ENCODE measurements around the gene LCK. TPM values are rescaled to one million over a fixed set of nuclear protein-coding genes. Genes with fewer than 3 reads are reported as not detected.

The LCK gene
- total and polyA plus RNA-seq, 10 of the 15 experiments (the other 5 are each of a cell fraction or from before 2014, with no cell fraction given) = 31.5 to 173 (median 119) TPM

DNA sequence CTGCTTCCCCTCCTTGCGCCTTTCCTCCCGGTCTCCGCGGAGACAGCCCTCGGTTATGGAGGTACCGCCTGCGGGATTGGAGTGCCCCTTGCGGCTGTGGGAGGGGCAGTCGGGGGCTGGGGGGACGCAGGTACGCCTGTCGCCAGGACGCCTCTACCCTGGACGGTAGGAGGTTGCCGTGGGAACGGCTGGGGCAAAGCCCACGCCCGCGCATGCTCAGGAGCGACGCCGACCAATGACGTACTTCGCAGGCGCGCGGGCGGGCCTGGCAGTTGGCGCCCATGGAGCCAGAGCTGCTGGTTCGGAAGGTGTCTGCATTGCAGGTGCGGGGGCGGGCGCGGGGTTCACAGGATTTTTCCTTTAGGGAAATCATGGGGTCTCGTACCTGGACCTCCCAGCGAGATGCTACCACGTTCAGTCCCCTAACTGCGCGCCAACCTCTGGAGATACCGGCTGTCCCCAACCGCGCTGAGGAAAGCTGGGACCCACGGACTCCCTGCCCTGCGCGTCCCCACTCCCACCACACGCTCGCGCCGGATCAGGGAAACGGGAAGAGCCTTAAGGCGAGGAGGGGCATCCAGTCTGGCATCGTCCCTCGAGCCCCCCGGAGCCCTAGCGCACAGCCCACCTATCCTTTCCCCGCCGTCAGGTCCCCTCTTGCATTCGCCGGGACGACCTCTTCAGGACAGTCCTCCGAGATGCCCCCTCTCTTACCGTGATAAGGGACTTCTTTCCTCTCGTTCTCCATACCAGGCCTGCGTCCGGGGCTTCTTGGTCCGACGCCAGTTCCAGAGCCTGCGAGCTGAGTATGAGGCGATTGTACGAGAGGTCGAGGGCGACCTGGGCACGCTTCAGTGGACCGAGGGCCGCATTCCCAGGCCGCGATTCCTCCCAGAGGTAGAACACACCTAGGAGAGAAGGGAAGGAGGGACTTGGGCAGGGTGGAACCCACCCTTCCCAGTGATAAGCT lies 45.4 kb upstream of the LCK start, which contains the start of gene IQCC:
IQCC (plus strand) TSS at position 271 of the 970 bp plus-strand sequence; CDS start at position 282, 11 bp downstream.
- 4% methylated on average over 64 of the region's 77 CpGs for WGBS (ENCODE audit: insufficient coverage, insufficient replicate concordance, low lambda C conversion rate, missing lambda C conversion rate)
- in situ Hi-C loops (cut with MboI) (no loop called here), intact Hi-C loops (cut with micrococcal nuclease; ENCODE audit: unreplicated experiment) (no loop called here)
- POLR2A ChIA-PET = interaction anchor here (0.8 to 1.3 kb wide), 3 partner anchors 44 to 133 kb away, joined by 3 to 6 read pairs (median 4); partner anchors contain the start of genes HDAC1 and TMEM39B
- RAD21 ChIA-PET (ENCODE audit: unreplicated experiment) = interaction anchor here (0.5 to 2.7 kb wide), 5 partner anchors 8 to 132 kb away, joined by 3 to 8 read pairs (median 3); partner anchors contain the start of gene TMEM39B
- H2AFZ ChIP-seq (ENCODE audit: control insufficient read depth, low read depth, low read length) = peak within 1 kb of the TSS; percentile 89
- CTCF ChIA-PET = interaction anchor here (0.8 to 3.0 kb wide), 3 partner anchors 10 to 748 kb away, joined by 3 to 23 read pairs (median 5); no protein-coding TSS in a partner anchor
- H3K4me3 ChIP-seq = peak within 1 kb of the TSS; percentile 80
- H3K79me2 ChIP-seq (ENCODE audit: control insufficient read depth, insufficient read depth, low read length) = peaks cover 21% of the 10 kb centered on the region
- H3K9ac ChIP-seq (ENCODE audit: control insufficient read depth, insufficient read depth, low read length) = peak within 1 kb of the TSS; percentile 75
- H3K36me3 ChIP-seq (ENCODE audit: control insufficient read depth in 2 of 2, insufficient read depth in 2 of 2, low read length in 1 of 2) = peaks cover 0 to 1% of the 10 kb centered on the region in 2 experiments; a peak in 1 of 4 replicates
- SMC1A ChIA-PET (ENCODE audit: uncharacterized antibody, unreplicated experiment) = interaction anchor here (0.6 to 1.4 kb wide), 7 partner anchors 10 to 75 kb away, joined by 3 to 5 read pairs (median 3); no protein-coding TSS in a partner anchor
- ATAC-seq = peak; percentile 68
- H4K20me1 ChIP-seq (ENCODE audit: control insufficient read depth, insufficient read depth) = no peaks in the 10 kb centered on the region
- H3K9me3 ChIP-seq (replicated peaks; ENCODE audit: control insufficient read depth, insufficient read depth, low read length) = no peaks in the 10 kb centered on the region
- BruUV-seq (replicated peaks) = TSS peak; percentile 67
- peak within 1 kb of the TSS; percentile 88 for H3K4me2 ChIP-seq (ENCODE audit: control insufficient read depth, insufficient read depth)
- H3K4me1 ChIP-seq (ENCODE audit: control insufficient read depth, insufficient read depth, low read length) = peaks cover 26% of the 10 kb centered on the region
- FAIRE-seq = peak; percentile 35
- H3K27ac ChIP-seq (ENCODE audit: control insufficient read depth, insufficient read depth) = peak within 1 kb of the TSS; percentile 69
- DNase-seq (ENCODE audit: low read depth, low spot score) = peak; percentile 46
- H3K27me3 ChIP-seq (replicated peaks in 1 of 2; ENCODE audit: control insufficient read depth in 2 of 2, insufficient read depth in 2 of 2, low read length in 1 of 2) = no peaks in the 10 kb centered on the region
- TF ChIP-seq, protein P1, sequence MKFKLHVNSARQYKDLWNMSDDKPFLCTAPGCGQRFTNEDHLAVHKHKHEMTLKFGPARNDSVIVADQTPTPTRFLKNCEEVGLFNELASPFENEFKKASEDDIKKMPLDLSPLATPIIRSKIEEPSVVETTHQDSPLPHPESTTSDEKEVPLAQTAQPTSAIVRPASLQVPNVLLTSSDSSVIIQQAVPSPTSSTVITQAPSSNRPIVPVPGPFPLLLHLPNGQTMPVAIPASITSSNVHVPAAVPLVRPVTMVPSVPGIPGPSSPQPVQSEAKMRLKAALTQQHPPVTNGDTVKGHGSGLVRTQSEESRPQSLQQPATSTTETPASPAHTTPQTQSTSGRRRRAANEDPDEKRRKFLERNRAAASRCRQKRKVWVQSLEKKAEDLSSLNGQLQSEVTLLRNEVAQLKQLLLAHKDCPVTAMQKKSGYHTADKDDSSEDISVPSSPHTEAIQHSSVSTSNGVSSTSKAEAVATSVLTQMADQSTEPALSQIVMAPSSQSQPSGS (IDR thresholded peaks at IDR 0.05; ENCODE audit: low read length) = no peak
- TF ChIP-seq BHLHE40 (IDR thresholded peaks at IDR 0.05; ENCODE audit: borderline replicate concordance in 1 of 2, low read depth in 2 of 2, low read length in 1 of 2) (peak; percentile 21 to 59; a peak in 1 of 4 replicates), FOXK2 (IDR thresholded peaks at IDR 0.05) (no peak), BACH1 (IDR thresholded peaks at IDR 0.05; ENCODE audit: borderline replicate concordance) (0 out of 2 replicates have a peak, but pooled peaks have one; percentile 61), SRF (IDR thresholded peaks at IDR 0.05; ENCODE audit: low read depth in 2 of 2, low read length in 2 of 2) (peak in 1 of 2 experiments; percentile 61; a peak in 1 of 4 replicates), JUNB (IDR thresholded peaks at IDR 0.05) (no peak), RELA (IDR thresholded peaks at IDR 0.05; ENCODE audit: borderline replicate concordance, partially characterized antibody) (peak; percentile 75), POLR2AphosphoS2 (IDR thresholded peaks at IDR 0.05; ENCODE audit: low read depth, low read length) (peak; percentile 78; the same call in 1 of the 2 replicates)
- TF ChIP-seq, protein P2, sequence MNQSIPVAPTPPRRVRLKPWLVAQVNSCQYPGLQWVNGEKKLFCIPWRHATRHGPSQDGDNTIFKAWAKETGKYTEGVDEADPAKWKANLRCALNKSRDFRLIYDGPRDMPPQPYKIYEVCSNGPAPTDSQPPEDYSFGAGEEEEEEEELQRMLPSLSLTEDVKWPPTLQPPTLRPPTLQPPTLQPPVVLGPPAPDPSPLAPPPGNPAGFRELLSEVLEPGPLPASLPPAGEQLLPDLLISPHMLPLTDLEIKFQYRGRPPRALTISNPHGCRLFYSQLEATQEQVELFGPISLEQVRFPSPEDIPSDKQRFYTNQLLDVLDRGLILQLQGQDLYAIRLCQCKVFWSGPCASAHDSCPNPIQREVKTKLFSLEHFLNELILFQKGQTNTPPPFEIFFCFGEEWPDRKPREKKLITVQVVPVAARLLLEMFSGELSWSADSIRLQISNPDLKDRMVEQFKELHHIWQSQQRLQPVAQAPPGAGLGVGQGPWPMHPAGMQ (IDR thresholded peaks at IDR 0.05; ENCODE audit: borderline replicate concordance) = no peak
- TF ChIP-seq, protein P3, sequence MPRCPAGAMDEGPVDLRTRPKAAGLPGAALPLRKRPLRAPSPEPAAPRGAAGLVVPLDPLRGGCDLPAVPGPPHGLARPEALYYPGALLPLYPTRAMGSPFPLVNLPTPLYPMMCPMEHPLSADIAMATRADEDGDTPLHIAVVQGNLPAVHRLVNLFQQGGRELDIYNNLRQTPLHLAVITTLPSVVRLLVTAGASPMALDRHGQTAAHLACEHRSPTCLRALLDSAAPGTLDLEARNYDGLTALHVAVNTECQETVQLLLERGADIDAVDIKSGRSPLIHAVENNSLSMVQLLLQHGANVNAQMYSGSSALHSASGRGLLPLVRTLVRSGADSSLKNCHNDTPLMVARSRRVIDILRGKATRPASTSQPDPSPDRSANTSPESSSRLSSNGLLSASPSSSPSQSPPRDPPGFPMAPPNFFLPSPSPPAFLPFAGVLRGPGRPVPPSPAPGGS (IDR thresholded peaks at IDR 0.05; ENCODE audit: borderline replicate concordance, insufficient read depth, low read depth, low read length, poor library complexity, severe bottlenecking) = peak; percentile 64
- TF ChIP-seq, protein P4, sequence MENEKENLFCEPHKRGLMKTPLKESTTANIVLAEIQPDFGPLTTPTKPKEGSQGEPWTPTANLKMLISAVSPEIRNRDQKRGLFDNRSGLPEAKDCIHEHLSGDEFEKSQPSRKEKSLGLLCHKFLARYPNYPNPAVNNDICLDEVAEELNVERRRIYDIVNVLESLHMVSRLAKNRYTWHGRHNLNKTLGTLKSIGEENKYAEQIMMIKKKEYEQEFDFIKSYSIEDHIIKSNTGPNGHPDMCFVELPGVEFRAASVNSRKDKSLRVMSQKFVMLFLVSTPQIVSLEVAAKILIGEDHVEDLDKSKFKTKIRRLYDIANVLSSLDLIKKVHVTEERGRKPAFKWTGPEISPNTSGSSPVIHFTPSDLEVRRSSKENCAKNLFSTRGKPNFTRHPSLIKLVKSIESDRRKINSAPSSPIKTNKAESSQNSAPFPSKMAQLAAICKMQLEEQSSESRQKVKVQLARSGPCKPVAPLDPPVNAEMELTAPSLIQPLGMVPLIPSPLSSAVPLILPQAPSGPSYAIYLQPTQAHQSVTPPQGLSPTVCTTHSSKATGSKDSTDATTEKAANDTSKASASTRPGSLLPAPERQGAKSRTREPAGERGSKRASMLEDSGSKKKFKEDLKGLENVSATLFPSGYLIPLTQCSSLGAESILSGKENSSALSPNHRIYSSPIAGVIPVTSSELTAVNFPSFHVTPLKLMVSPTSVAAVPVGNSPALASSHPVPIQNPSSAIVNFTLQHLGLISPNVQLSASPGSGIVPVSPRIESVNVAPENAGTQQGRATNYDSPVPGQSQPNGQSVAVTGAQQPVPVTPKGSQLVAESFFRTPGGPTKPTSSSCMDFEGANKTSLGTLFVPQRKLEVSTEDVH (IDR thresholded peaks at IDR 0.05; ENCODE audit: low read depth, partially characterized antibody) = peak; percentile 65
- TF ChIP-seq, protein P5, sequence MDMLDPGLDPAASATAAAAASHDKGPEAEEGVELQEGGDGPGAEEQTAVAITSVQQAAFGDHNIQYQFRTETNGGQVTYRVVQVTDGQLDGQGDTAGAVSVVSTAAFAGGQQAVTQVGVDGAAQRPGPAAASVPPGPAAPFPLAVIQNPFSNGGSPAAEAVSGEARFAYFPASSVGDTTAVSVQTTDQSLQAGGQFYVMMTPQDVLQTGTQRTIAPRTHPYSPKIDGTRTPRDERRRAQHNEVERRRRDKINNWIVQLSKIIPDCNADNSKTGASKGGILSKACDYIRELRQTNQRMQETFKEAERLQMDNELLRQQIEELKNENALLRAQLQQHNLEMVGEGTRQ (IDR thresholded peaks at IDR 0.05; ENCODE audit: borderline replicate concordance, low read depth, low read length) = no peak
